Measurements from ENCODE around the gene STRADB. TPM values are rescaled to one million over a fixed set of nuclear protein-coding genes. Genes with fewer than 3 reads are reported as not detected.

The STRADB gene
- total RNA-seq, 2 experiments from 2014 or later: 25.5 to 25.9 TPM

DNA sequence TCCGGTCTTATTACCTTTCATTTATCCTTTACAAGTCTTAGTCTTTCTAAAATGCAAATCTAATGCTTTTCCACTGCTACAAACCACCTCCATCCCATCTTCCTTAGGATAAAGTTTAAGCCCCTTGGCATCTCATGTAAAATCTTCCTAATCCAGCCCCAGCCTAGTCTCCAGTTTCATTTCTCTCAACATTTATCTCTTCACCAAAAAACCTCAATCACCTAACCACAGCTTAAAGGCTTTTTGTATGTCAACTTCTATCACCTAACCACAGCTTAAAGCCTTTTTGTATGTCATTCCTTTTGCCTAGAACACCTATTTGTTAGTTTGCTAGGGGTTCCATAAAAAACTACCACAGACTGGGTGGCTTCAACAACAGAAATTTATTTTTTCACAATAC lies 4.5 kb upstream of the STRADB start:
- ChIA-PET CTCF (interaction anchor here (1.0 to 2.7 kb wide), 3 partner anchors 9 to 215 kb away, joined by 3 to 9 read pairs (median 8); no protein-coding TSS in a partner anchor), POLR2A (interaction anchor here (1.4 kb wide), 1 partner anchor 14 kb away, joined by 5 read pairs; no protein-coding TSS in a partner anchor)
- intact Hi-C loops (cut with micrococcal nuclease): no loop called here
- H3K4me3 Mint-ChIP-seq: peak overlapping the region; percentile 49
- DNase-seq: no peak
- ATAC-seq: no peak
- peaks cover 7% of the 10 kb centered on the region for H3K36me3 Mint-ChIP-seq (ENCODE audit: low read depth)
- H3K4me1 Mint-ChIP-seq (ENCODE audit: low read depth): peaks cover 43% of the 10 kb centered on the region
- no peaks in the 10 kb centered on the region for H3K9me3 Mint-ChIP-seq
- TF ChIP-seq, protein P1, sequence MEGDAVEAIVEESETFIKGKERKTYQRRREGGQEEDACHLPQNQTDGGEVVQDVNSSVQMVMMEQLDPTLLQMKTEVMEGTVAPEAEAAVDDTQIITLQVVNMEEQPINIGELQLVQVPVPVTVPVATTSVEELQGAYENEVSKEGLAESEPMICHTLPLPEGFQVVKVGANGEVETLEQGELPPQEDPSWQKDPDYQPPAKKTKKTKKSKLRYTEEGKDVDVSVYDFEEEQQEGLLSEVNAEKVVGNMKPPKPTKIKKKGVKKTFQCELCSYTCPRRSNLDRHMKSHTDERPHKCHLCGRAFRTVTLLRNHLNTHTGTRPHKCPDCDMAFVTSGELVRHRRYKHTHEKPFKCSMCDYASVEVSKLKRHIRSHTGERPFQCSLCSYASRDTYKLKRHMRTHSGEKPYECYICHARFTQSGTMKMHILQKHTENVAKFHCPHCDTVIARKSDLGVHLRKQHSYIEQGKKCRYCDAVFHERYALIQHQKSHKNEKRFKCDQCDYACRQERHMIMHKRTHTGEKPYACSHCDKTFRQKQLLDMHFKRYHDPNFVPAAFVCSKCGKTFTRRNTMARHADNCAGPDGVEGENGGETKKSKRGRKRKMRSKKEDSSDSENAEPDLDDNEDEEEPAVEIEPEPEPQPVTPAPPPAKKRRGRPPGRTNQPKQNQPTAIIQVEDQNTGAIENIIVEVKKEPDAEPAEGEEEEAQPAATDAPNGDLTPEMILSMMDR (IDR thresholded peaks at IDR 0.05): no peak
- peak overlapping the region; percentile 83 for H3K27ac Mint-ChIP-seq
- H3K27me3 Mint-ChIP-seq: no peaks in the 10 kb centered on the region

DNA sequence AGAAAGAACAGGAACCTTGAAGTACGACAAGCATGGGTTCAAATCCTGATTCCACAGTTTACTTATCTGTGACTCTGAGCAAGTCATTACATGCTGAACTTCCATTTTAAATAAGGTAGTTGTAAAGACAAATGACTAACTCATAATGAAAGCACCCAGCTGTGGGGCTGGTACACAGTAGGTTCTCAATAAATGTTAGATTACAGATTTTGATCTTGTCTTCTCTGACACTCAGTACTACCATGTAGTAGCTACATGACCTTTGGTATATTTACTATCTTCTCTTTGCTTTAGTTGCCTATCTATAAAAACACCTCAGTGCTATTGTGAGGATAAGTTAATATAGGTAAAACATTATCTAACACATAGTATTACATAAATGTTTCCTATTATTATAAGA lies 3.5 kb upstream of the STRADB start:
- no peaks in the 10 kb centered on the region for H3K9me3 Mint-ChIP-seq
- peaks cover 48% of the 10 kb centered on the region for H3K4me1 Mint-ChIP-seq (ENCODE audit: low read depth)
- no peaks in the 10 kb centered on the region for H3K27me3 Mint-ChIP-seq
- DNase-seq (peak; percentile 42), ATAC-seq (no peak)
- TF ChIP-seq, protein P1 (IDR thresholded peaks at IDR 0.05): no peak
- ChIA-PET CTCF (interaction anchor here (0.6 to 2.7 kb wide), 4 partner anchors 10 to 216 kb away, joined by 3 to 9 read pairs (median 6); partner anchors contain the start of gene TMEM237), POLR2A (interaction anchor here (0.9 to 2.1 kb wide), 3 partner anchors 17 to 214 kb away, joined by 3 to 5 read pairs (median 4); no protein-coding TSS in a partner anchor)
- intact Hi-C loops (cut with micrococcal nuclease): no loop called here
- H3K36me3 Mint-ChIP-seq (ENCODE audit: low read depth): peaks cover 7% of the 10 kb centered on the region
- H3K4me3 Mint-ChIP-seq: peak overlapping the region; percentile 20
- peak overlapping the region; percentile 83 for H3K27ac Mint-ChIP-seq

DNA sequence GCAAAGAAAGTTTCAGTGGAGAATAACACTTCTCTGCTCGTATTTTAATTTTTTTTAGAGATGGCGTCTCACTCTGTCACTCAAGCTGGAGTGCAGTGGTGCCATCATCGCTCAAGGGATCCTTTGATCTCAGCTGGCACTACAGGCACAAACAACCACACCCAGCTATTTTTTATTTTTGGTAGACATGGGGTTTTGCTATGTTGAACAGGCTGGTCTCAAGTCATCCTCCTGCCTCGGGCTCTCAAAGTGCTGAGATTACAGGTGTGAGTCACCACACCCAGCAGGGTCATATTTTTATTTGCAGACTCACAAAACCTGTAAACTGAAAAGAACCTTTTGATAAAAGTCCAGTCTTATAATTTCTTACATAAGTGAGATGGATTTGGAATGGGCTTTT lies 2.8 kb upstream of the STRADB start:
- Mint-ChIP-seq H3K4me1 (ENCODE audit: low read depth) (peaks cover 53% of the 10 kb centered on the region), H3K4me3 (peak overlapping the region; percentile 25), H3K36me3 (ENCODE audit: low read depth) (peaks cover 7% of the 10 kb centered on the region), H3K27ac (peak overlapping the region; percentile 66), H3K27me3 (no peaks in the 10 kb centered on the region), H3K9me3 (no peaks in the 10 kb centered on the region)
- CTCF ChIA-PET: interaction anchor here (1.0 to 2.7 kb wide), 2 partner anchors 34 to 217 kb away, joined by 3 to 8 read pairs; no protein-coding TSS in a partner anchor
- ATAC-seq (no peak), DNase-seq (peak; percentile 43)
- TF ChIP-seq, protein P1 (IDR thresholded peaks at IDR 0.05): no peak
- POLR2A ChIA-PET: interaction anchor here (0.9 to 2.1 kb wide), 3 partner anchors 17 to 215 kb away, joined by 3 to 5 read pairs (median 4); no protein-coding TSS in a partner anchor
- intact Hi-C loops (cut with micrococcal nuclease): no loop called here

DNA sequence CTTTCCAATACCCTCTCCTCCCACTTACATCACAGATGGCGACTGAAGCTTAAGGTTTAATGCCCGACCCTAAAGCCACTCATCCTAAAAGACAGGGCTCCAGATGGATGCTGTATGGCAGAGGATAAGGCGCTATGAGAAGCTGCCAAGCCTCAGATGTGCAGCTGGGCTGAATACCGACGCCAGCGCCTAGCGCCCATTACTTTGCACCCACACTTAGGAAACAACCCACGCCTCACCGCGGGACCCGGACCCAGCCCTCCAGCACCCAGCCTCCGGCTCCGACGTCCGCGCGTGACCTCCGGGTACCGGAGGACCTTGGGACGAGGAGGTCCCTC lies 617 bp upstream of the STRADB start:
- Mint-ChIP-seq H3K4me1 (ENCODE audit: low read depth) (peaks cover 48% of the 10 kb centered on the region), H3K9me3 (no peaks in the 10 kb centered on the region), H3K27me3 (no peaks in the 10 kb centered on the region), H3K36me3 (ENCODE audit: low read depth) (peaks cover 7% of the 10 kb centered on the region), H3K27ac (peak overlapping the region; percentile 97), H3K4me3 (peak overlapping the region; percentile 96)
- POLR2A ChIA-PET: interaction anchor here (0.6 to 2.5 kb wide), 20 partner anchors 10 to 342 kb away, joined by 3 to 12 read pairs (median 4); partner anchors contain the start of gene FLACC1
- DNase-seq (no peak), ATAC-seq (peak; percentile 11)
- intact Hi-C loops (cut with micrococcal nuclease): loop anchor here (10.0 kb wide), 1 partner anchor 194 kb away; the partner anchor contains the start of gene TMEM237
- CTCF ChIA-PET: interaction anchor here (0.5 to 2.6 kb wide), 10 partner anchors 10 to 821 kb away, joined by 3 to 13 read pairs (median 4); no protein-coding TSS in a partner anchor
- TF ChIP-seq, protein P1 (IDR thresholded peaks at IDR 0.05): no peak
